SK-N-SH (cell line): ENCODE measurements around the gene ANKRD10. TPM values are rescaled to one million over a fixed set of nuclear protein-coding genes. Genes with fewer than 3 reads are reported as not detected.
A peak's percentile ranks its signal among the peaks of the same experiment; 100 is the strongest.

Experiments used
- CTCF ChIA-PET: fragments of 300-600, 350-600 bp; formaldehyde crosslinking; extraction: SDS; loops from one replicate; lab custom pipeline; 2021; lab: Yijun Ruan, JAX
- POLR2A ChIA-PET: fragments of 350-600 bp; sonication (Branson Sonifier 250); formaldehyde crosslinking; extraction: SDS; loops from one replicate; lab custom pipeline; 2020; ENCODE audit warnings: antibody characterized with exemption, inconsistent platforms; lab: Yijun Ruan, JAX
- DNase-seq: peaks from one replicate; pipeline ENCODE4 v3.0.0; 2012
- H2AFZ ChIP-seq: fragments of 200-600 bp; sonication (generic); 2 replicates; pipeline ENCODE4 v1.8.1; 2016; ENCODE audit warnings: antibody characterized with exemption, mild to moderate bottlenecking, low read depth
- H3F3A ChIP-seq: fragments of 200-600 bp; sonication (generic); replicated peaks from 2 replicates; pipeline ENCODE3; 2016; ENCODE audit warnings: antibody characterized with exemption, mild to moderate bottlenecking; ENCODE audit not compliant: insufficient read depth
- H3K27ac ChIP-seq, 2 experiments: fragments of 200-500 bp in 1 of 2; fragments of 200-600 bp in 1 of 2; sonication (Bioruptor generic) in 1 of 2; sonication (generic), shearing (Covaris generic) in 1 of 2; 2 replicates each; pipeline versions ENCODE4 v1.5.1 to v1.6.1; 2014 to 2016; ENCODE audit warnings: low read depth in 2 of 2, inconsistent platforms in 1 of 2, low read length in 1 of 2, mild to moderate bottlenecking in 1 of 2, mixed read lengths in 1 of 2
- H3K27me3 ChIP-seq: fragments of 200-600 bp; sonication (generic), shearing (Covaris generic); 2 replicates; pipeline ENCODE4 v1.6.1; 2016; ENCODE audit warnings: mixed run types; ENCODE audit not compliant: insufficient read depth
- H3K36me3 ChIP-seq, 2 experiments: fragments of 200-500 bp in 1 of 2; fragments of 200-600 bp in 1 of 2; sonication (Bioruptor generic) in 1 of 2; sonication (generic) in 1 of 2; replicated peaks in 1 of 2; 2 replicates each; pipeline versions ENCODE3 to v1.5.1; 2014 to 2016; ENCODE audit warnings: low read length in 1 of 2, mild to moderate bottlenecking in 1 of 2; ENCODE audit not compliant: insufficient read depth in 2 of 2, control insufficient read depth in 1 of 2
- H3K4me1 ChIP-seq, 2 experiments: fragments of 200-500 bp in 1 of 2; fragments of 200-600 bp in 1 of 2; sonication (Bioruptor generic) in 1 of 2; sonication (generic), shearing (Covaris generic) in 1 of 2; 2 replicates each; pipeline versions ENCODE4 v1.5.1 to v1.6.1; 2014 to 2016; ENCODE audit warnings: low read depth in 1 of 2, low read length in 1 of 2, mixed run types in 1 of 2; ENCODE audit not compliant: insufficient read depth in 2 of 2, control insufficient read depth in 1 of 2
- H3K4me2 ChIP-seq: fragments of 200-600 bp; sonication (generic), shearing (Covaris generic); 2 replicates; pipeline ENCODE4 v1.6.1; 2017; ENCODE audit warnings: mixed run types
- H3K4me3 ChIP-seq, 2 experiments: fragments of 200-500 bp in 1 of 2; fragments of 200-600 bp in 1 of 2; sonication (Bioruptor generic) in 1 of 2; sonication (generic), shearing (Covaris generic) in 1 of 2; 2 replicates each; pipeline versions ENCODE4 v1.5.1 to v1.8.1; 2014 to 2016; ENCODE audit warnings: low read depth in 2 of 2, inconsistent platforms in 1 of 2, low read length in 1 of 2, mild to moderate bottlenecking in 1 of 2, mixed read lengths in 1 of 2, moderate library complexity in 1 of 2
- H3K79me2 ChIP-seq: fragments of 200-600 bp; sonication (generic); 2 replicates; pipeline ENCODE4 v1.8.1; 2017; ENCODE audit warnings: mild to moderate bottlenecking; ENCODE audit not compliant: insufficient read depth
- H3K9ac ChIP-seq: fragments of 200-600 bp; sonication (generic); 2 replicates; pipeline ENCODE4 v1.6.1; 2017; ENCODE audit warnings: mixed run types
- H3K9me2 ChIP-seq: fragments of 200-600 bp; sonication (generic); 2 replicates; pipeline ENCODE4 v1.6.1; 2017; ENCODE audit warnings: mixed run types
- H3K9me3 ChIP-seq: fragments of 200-600 bp; sonication (generic); 2 replicates; pipeline ENCODE4 v1.6.1; 2017; ENCODE audit warnings: mixed run types, mild to moderate bottlenecking, moderate library complexity
- H4K20me1 ChIP-seq: fragments of 200-600 bp; sonication (generic); 2 replicates; pipeline ENCODE4 v1.6.1; 2017; ENCODE audit warnings: mild to moderate bottlenecking, mixed run types; ENCODE audit not compliant: insufficient read depth
- FOXM1 ChIP-seq: IDR thresholded peaks from 2 replicates; pipeline ENCODE4 v1.4.0; 2012; ENCODE audit warnings: low read depth, mild to moderate bottlenecking
- GATA2 ChIP-seq: sonication (generic); formaldehyde crosslinking; IDR thresholded peaks from 2 replicates; pipeline ENCODE4 v1.5.0; 2020; ENCODE audit warnings: mild to moderate bottlenecking, missing genetic modification reagents
- MXI1 ChIP-seq: IDR thresholded peaks from 2 replicates; pipeline ENCODE4 v1.6.1; 2012; ENCODE audit warnings: mild to moderate bottlenecking, low read depth, low read length, improper control_type of control experiment
- RAD21 ChIP-seq: IDR thresholded peaks from 2 replicates; pipeline ENCODE4 v1.6.1; 2012; ENCODE audit warnings: mild to moderate bottlenecking, low read length
- RCOR1 ChIP-seq: fragments of 150-350 bp; IDR thresholded peaks from 2 replicates; pipeline ENCODE4 v1.6.1; 2017; ENCODE audit warnings: antibody characterized with exemption, low read length
- REST ChIP-seq: IDR thresholded peaks from 2 replicates; pipeline ENCODE4 v1.6.1; 2012; ENCODE audit warnings: mild to moderate bottlenecking, low read depth, low read length, moderate library complexity
- RFX5 ChIP-seq: IDR thresholded peaks from 2 replicates; pipeline ENCODE4 v1.6.1; 2012; ENCODE audit warnings: mild to moderate bottlenecking, improper control_type of control experiment, low read length
- RXRA ChIP-seq: IDR thresholded peaks from 2 replicates; pipeline ENCODE4 v1.4.0; 2012; ENCODE audit warnings: low read depth, mild to moderate bottlenecking, borderline replicate concordance
- SIN3A ChIP-seq: IDR thresholded peaks from 2 replicates; pipeline ENCODE4 v1.6.1; 2012; ENCODE audit warnings: low read depth, mild to moderate bottlenecking, low read length, moderate library complexity, borderline replicate concordance
- TCF12 ChIP-seq: IDR thresholded peaks from 2 replicates; pipeline ENCODE4 v1.4.0; 2012
- USF1 ChIP-seq: IDR thresholded peaks from 2 replicates; pipeline ENCODE4 v1.4.0; 2012; ENCODE audit warnings: low read depth, borderline replicate concordance
- ZBTB33 ChIP-seq: IDR thresholded peaks from 2 replicates; pipeline ENCODE4 v1.4.0; 2012; ENCODE audit warnings: low read depth, borderline replicate concordance
- WGBS: methylation state at CpG from one replicate; pipeline ENCODE4 v1.1.6; 2017; ENCODE audit warnings: low lambda C conversion rate; 5-methylcytosine and 5-hydroxymethylcytosine counted together
- polyA plus RNA-seq, 3 experiments: library from polyadenylated mRNA; depleted of rRNA; stranded (reverse); fragments of >200 nt; gene quantifications; 2 replicates each; pipeline ENCODE4 v1.2.3, GENCODE V29; 2012

ANKRD10 gene
- polyA plus RNA-seq, 1 of the 3 experiments (the other 2 are of a cell fraction): 53.2 TPM

GRCh38 chr13:110916301-110917142 lies 1.7 kb upstream of the ANKRD10 start:
- H3K27ac ChIP-seq: peak overlapping the region; percentile 96
- CTCF ChIA-PET: interaction anchor here (1.2 kb wide), 1 partner anchor 9 kb away, joined by 3 read pairs; no protein-coding TSS in a partner anchor
- H3K4me3 ChIP-seq: peak overlapping the region; percentile 90 to 99; a peak in 3 of 4 replicates
- H3K79me2 ChIP-seq: peaks cover 26% of the 10 kb centered on the region
- no peaks in the 10 kb centered on the region for H3K27me3 ChIP-seq
- H3K9me3 ChIP-seq: no peaks in the 10 kb centered on the region
- H4K20me1 ChIP-seq: peaks cover 27% of the 10 kb centered on the region
- peaks cover 10% of the 10 kb centered on the region for H3F3A ChIP-seq
- TF ChIP-seq FOXM1 (no peak), MXI1 (no peak), RAD21 (no peak), ZBTB33 (no peak), TCF12 (no peak)
- H3K36me3 ChIP-seq: no peaks in the 10 kb centered on the region
- peak overlapping the region; percentile 99; the same call in 1 of the 2 replicates for H3K9ac ChIP-seq
- H3K4me2 ChIP-seq: peak overlapping the region; percentile 87
- H3K4me1 ChIP-seq: peaks cover 14 to 21% of the 10 kb centered on the region in 2 experiments; a peak in 3 of 4 replicates
- H2AFZ ChIP-seq: peak overlapping the region; percentile 91; the same call in 1 of the 2 replicates
- DNase-seq: no peak
- POLR2A ChIA-PET: no interaction called here
- WGBS: 86% methylated on average over 9 of the region's 9 CpGs
- no peaks in the 10 kb centered on the region for H3K9me2 ChIP-seq

- H3K4me3 ChIP-seq: peak overlapping the region; percentile 90 to 99
- H4K20me1 ChIP-seq: peaks cover 34% of the 10 kb centered on the region
- POLR2A ChIA-PET: interaction anchor here (0.6 to 1.3 kb wide), 6 partner anchors 8 to 238 kb away, joined by 3 to 6 read pairs (median 3); partner anchors contain the start of gene CARS2
- H3K9me3 ChIP-seq: no peaks in the 10 kb centered on the region
- peak overlapping the region; percentile 99 for H3K9ac ChIP-seq
- H3K27ac ChIP-seq: peak overlapping the region; percentile 96
- H3K9me2 ChIP-seq: no peaks in the 10 kb centered on the region
- H3K79me2 ChIP-seq: peaks cover 33% of the 10 kb centered on the region
- H3K4me2 ChIP-seq: peak overlapping the region; percentile 87
- H3K36me3 ChIP-seq: peaks cover 0 to 3% of the 10 kb centered on the region in 2 experiments
- H3F3A ChIP-seq: peaks cover 10% of the 10 kb centered on the region
- CTCF ChIA-PET: interaction anchor here (0.6 to 3.5 kb wide), 6 partner anchors 8 to 692 kb away, joined by 3 to 25 read pairs (median 4); no protein-coding TSS in a partner anchor
- peak overlapping the region; percentile 91 for H2AFZ ChIP-seq
- peaks cover 14 to 21% of the 10 kb centered on the region in 2 experiments; a peak in 3 of 4 replicates for H3K4me1 ChIP-seq
- TF ChIP-seq REST (no peak), RXRA (no peak), USF1 (no peak), GATA2 (CRISPR knock-in tag) (no peak), SIN3A (no peak), RFX5 (no peak), RCOR1 (no peak)
- WGBS: 12% methylated on average over 12 of the region's 12 CpGs
- no peak for DNase-seq
- no peaks in the 10 kb centered on the region for H3K27me3 ChIP-seq
Observed at GRCh38 chr13:110915874-110916206, 971 bp upstream of the ANKRD10 start.
